AML-193 (cell line): ENCODE data around the gene LPIN1.
A peak's percentile ranks its signal among the peaks of the same experiment; 100 is the strongest.

Experiments used
- DNase-seq, 2 experiments: peaks; one replicate each; lab custom pipeline; 2025; lab: John Stamatoyannopoulos, UW

The LPIN1 gene, protein sequence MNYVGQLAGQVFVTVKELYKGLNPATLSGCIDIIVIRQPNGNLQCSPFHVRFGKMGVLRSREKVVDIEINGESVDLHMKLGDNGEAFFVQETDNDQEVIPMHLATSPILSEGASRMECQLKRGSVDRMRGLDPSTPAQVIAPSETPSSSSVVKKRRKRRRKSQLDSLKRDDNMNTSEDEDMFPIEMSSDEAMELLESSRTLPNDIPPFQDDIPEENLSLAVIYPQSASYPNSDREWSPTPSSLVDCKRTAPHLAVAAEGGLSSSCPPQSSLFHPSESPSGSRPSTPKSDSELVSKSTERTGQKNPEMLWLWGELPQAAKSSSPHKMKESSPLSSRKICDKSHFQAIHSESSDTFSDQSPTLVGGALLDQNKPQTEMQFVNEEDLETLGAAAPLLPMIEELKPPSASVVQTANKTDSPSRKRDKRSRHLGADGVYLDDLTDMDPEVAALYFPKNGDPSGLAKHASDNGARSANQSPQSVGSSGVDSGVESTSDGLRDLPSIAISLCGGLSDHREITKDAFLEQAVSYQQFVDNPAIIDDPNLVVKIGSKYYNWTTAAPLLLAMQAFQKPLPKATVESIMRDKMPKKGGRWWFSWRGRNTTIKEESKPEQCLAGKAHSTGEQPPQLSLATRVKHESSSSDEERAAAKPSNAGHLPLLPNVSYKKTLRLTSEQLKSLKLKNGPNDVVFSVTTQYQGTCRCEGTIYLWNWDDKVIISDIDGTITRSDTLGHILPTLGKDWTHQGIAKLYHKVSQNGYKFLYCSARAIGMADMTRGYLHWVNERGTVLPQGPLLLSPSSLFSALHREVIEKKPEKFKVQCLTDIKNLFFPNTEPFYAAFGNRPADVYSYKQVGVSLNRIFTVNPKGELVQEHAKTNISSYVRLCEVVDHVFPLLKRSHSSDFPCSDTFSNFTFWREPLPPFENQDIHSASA

DNA sequence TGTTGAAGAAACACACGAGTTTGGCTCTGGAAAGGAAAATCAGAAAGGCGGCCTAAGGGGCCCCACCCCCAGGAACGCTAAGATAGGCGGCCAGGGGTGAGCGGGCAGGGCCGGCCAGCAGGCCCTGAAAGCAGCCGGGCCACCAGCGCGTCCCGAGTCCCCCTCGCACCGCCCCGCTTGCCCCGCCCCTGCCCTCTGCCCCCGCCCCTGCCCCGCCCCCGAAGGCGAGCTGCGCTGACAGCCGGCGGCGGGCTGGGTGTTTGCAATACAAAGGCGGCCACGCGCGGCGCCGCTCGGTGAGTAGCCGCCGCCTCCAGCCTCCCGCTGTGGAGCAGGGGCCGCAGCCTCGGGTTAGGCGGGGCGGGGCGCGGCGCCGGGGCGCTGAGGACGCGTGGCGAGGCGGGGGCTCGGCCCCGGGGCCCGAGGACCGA, at the start of gene LPIN1:
Gene LPIN1, plus strand, starts transcription at position 257 of the 431 bp plus-strand sequence. CDS start 18,910 bp downstream, outside the sequence.
- DNase-seq: peak; percentile 60 to 63

DNA sequence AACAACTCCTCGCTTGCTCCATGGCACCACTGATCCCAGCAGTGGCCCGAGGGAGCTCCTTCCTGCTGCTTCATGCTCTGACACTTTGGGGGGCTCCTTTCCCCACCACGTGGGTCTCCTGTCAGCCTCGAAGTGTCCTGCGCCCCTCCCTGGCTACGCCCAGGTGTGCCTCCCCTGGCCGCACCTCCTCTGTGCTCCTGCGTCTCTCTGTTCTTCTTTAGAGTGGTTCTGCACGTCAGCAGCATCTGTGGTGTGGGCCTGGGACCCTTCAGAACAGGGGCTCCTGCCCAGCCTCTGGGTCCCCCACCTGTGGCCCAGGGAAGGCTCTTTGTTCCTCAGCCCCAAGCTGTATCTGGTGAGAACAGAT, 49.7 kb upstream of the LPIN1 start:
- no peak for DNase-seq

DNA sequence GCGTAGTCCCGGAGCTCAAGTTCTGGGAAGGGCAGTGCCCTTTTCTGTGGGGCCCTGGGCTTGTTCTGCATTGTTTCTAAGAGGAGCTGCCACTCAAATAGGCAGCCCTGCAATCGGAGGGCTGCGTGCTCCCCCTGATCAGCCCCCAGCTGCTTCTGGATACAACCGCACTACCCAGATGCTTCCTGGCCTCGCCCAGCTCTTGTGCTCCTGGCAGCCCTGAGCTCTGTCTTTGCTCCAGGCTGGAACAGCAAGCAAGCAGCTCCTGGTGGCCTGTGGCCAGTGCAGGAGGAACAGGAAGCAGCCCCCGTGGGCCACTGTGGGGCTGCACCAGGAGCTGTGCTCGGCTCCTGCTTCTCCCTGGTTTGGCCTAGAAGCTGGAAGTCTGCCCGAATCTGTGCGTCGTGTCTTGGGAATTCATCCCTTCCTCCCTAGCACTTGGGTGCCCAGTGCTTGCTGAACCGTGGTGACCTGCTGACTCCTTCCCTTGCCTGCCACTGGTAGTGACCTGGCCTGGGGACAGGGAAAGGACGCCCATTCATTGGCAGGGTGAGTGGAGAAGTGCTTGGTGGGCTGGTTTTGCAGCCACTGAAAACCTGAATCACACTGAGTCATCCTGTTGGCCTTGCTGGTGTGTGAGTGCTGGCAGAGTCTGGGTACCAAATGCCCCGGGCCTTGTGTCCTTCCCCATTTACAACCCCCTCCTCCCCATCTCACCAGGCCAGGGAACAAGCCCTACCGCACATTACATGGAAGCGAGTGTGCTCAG, 49.1 kb upstream of the LPIN1 start:
- no peak for DNase-seq

DNA sequence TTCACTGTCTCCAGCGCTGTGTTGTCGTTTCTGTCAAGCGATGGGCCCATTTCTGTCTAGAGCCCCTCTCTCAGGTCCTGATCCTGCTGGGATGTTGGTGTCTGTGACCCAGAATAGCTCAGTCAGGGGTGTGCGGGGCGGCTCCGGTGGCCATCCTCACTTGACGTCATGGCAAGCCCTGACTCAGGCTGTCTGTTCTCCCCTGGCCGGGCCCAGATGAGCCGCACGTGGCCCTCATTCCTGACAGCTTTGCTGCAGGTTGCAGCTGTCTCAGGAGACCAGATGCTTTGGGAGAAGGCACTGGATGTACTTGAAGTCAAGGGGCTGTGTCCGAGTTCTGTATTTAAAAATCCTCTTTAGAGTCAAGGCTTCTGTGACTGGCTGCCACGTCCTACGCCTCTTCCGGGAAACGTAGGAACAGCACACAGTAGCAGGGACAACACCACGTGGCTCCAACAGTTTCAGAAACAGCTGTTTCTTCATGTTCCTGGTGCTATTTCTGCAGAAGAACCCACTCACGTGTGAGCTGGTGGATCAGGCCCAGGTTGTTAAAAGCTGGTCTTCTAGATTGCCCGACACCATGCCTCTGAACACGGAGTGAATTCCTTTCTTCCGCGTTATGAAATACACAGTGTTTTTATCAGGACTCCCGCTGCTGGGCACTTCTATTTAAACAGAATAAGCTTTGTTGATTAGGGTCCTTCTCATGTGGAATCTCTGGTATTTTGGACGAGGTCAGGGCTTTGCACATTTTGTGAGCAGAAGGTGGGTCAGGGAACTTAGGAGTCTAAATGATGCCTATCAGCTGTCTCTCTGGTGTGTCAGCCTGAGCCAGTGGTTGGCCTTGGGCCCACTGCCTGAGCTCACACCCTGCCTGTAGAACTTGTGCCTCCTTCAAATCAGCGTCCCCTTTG, 48.2 kb upstream of the LPIN1 start:
- no peak for DNase-seq

DNA sequence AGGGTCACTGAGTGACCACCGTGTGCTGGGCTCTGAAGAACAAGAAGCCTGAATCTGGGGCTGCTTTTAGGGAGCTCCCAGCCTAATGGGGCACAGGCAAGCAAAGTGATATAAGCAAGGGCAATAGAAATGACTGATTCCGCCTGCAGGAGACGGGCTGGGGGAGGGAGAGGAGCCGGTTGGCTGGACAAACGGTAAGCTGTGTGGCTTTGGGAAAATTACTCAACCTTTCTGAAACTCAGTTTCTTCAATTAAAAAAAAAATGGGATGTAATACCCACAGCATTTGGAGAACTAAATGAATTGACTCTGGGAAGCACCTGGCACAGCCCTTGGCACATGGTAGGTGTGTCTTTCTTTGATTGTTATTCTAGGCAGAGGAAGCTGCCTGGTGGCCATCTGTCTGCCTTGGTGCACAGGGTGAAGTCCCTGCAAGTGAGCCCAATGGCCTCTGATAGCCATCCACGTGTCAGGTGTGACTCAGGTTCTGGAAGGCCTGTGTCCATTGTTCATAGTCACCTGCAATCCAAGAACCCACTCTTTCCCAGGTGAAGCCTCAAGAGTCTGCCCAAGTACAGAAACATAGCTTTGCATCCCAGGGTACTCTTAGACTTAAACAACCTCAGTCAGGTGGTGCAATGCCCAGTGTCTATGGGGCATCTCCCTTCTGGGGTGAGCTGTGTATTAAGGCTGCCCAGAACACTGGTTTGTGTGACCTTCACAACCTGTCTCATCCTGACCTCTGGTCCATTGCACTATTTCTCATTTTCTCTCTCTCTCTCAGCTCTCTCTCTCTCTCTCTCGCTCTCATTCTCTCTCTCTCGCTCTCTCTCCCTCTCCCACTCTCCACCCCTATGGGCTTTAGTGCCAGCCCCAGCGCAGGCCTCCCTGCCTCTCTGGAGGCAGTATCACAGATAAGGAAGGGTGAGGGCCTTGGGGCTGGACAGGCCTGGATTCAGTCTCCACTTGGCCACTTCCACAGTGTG, 46.5 kb upstream of the LPIN1 start:
- DNase-seq: no peak

DNA sequence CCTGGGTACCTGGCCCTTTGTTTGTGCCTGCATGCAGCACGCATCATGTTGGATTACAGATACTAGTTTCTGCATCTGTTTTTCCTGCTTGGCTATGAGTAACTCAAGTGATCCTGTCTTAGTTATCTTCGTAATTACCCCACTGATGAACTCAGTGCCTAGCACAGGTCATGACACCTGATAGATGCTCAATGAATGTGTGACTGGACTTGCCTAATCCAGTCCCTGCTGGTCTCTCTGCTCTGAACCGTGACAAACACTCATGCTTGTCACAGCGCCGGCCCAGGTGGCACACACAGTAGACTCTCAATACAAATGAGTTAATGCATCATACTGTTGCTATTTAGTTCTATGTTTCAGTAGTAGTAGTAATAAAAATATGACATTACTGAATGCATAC, 45.2 kb upstream of the LPIN1 start:
- DNase-seq: no peak

DNA sequence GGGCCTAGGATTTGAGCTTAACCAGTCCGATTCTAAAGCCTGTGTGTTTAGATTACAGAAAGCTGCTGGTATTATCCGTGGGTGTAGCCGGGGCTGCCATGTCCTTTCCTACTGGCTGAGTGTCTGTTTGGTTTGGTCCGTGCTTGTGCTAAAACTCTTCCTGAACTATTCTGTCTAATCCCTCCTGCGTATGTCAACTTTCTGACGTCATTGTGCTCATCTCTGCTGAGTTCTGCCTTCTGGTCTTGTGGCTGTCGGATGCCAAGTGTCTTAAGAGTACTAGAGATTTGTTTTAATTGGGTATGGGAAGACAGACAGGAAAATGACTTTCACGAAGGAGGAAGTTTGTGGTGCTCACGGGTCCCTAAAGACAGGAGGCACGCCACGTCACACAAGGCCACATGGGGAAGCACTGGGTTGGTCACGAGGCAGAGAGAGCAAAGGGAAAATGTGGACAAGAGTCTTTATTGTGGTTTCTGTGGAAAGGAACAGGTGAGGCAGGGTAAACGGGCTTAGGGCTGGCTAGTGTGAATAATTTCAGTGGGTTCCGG, 44.6 kb upstream of the LPIN1 start:
- DNase-seq: no peak

DNA sequence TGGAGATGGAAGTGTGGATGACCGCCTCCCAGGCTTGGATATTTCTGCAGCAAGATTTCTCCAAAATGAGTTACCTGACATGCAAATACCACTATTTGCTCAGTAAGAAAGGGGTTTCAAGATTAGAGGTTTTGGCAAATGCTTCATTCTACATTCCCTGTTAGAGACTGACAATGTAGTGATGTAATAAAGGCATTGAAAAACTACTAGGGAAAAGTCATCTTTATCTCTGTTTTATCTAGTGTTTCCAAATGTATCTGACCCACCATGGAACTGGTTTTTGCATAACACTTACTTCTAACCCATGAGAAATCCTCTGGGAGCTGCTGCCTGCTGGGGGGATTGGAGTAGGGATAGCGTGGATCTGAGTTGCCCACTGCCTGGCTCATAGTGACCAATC, 43.5 kb upstream of the LPIN1 start:
- DNase-seq: no peak

DNA sequence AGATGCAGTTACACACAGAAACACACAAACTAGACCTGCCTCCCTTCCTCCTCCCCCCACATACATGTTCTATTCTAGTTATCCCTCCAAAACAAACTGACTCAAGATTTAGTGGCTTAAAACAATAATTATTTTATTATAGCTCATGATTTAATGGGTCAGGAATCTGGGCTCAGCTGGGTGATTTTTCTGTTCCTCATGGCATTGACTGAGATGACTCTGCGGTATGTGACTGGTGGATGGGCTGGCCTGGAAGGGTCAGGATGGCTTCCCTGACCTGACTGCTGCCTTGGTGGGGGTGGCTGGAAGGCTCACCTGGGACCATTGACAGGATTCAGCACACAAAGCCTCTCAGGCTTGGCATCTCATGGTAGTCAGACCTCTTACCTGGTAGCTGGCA, 42.7 kb upstream of the LPIN1 start:
- DNase-seq: no peak

DNA sequence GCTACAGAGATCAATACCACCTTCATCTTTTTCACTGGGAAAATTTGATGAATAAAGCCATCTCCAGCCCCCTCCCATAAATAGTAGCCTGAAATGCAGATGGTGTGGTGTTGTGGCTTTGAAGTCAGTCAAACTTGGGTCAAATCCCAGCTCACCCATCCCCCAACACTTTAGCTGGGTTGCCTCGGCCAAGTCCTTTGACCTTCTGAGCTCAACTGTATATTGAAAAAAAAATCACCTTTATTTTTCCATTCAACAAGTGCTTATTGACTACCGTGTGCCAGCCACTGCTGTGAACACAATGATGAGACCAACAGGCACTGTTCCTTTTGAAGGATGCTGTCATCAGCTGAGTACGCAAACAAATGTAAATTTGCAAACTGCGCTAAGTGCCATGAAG, 41.4 kb upstream of the LPIN1 start:
- no peak for DNase-seq

DNA sequence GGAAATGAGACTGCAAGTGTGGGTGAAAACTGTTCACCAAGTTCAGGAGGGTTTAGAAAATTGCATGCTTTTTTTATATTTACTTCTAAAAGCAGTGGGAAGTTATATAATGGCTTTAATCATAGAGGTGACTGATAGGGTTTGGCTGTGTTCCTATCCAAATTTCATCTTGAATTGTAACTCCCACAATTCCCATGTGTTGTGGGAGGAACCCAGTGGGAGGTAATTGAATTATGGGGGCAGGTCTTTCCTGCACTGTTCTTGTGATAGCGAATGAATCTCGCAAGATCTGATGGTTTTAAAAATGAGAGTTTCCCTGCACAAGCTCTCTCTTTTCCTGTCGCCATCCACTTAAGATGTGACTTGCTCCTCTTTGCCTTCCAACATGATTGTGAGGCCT, 40.7 kb upstream of the LPIN1 start:
- no peak for DNase-seq

DNA sequence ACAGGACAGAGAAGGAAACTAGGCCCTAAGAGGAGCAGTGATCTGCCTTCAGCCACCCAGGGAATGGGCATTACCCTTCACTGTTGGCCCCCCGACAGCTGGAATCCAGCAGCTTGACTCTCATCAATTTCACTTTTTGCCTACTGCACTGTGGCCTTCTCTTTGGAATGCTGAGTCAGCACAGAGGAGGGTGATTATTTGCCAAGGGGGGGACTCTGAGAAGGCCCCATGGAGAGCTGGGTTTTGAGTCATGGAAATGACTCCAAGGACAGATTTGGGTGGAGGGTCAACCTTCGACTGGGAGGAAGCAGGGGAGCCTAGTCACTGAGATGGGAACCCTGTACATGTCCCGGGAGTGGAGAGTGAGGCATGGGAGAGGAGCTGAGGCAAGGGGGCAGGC, 38.3 kb upstream of the LPIN1 start:
- no peak for DNase-seq

DNA sequence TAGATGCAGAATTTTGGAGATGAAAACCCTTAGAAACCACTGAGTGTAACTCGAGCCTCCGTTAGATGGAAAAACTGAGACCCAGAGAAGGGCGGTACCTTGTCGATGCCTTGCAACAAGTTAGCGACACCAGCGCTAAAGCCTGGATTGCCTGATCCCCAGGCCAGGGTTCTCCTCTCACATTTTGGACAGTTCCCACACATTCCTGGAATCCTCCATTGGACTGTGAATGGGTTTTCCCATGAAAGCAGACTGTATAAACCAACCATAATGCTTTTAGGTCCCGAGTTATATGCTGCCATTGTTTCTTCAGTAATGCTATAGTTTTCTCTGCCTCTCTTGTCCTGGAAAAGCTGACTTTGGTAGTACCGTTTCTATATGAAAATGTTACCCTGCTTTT, 37.1 kb upstream of the LPIN1 start:
- no peak for DNase-seq

DNA sequence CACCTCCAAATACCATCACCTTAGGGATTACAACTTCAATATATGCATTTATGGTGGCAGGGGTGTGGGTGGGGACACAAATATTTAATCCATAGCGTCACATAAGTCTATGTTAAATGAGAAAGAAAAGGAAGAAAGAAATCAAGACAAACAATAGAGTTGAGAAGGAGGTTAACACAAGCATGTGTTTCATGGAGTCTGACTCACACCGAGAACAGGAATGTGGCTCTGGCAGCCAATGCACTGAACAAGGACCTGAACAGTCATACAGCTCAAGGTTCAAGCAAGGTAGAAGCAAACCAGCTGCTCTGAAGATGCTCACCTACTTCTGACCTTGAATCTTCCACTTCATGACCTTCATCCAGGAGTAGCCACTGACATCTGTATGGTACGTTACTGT, 36.2 kb upstream of the LPIN1 start:
- DNase-seq: no peak

DNA sequence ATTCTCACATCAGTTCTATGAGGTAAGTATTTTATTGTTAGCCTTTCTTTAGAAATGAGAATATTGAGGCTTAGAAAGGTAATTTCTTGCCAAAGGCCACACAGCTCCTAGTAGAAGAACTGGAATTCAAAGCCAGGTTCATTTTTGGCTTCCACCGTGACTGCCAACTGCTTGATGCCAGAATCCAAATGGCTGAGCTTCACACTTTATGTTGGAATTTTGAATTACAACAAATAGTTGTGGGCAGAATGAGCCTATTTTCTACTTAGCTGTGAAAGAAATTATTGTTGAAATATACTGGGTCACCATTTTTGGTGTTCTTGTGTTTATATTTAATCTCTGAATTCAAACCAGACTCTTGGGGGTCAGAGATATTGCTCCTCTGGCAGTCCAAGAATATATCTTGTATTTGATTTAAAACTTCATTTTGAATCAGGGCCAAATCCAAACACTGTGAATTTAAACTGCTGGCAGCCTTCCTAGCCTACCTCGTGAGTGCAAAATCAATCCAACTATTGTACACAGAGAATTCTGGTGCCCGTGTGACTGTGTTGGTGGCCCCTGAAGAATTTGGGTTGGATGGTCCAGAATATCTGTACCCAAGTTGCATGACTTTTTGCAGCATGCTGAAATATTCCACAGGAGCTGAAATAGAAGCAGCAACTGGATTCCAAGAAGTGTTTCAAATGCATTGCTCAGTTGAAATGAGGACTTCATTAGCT, 35.6 kb upstream of the LPIN1 start:
- no peak for DNase-seq

DNA sequence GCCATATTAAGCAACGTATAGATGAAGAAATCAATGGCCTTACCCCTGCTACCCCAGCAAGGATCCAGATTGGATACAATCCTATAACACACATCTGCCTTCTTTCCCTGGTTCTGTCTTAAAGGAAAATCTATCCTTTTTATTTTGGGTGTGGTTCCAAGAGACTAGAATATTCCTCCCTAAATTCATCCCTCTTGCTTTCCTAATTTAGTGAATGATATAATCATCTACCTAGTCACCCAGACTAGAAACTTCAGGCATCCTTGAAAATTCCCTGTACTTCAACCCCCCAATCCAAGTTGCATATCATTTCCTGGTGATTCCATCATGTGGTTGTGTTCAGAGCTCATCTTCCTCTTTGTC, 35.1 kb upstream of the LPIN1 start:
- DNase-seq: no peak

DNA sequence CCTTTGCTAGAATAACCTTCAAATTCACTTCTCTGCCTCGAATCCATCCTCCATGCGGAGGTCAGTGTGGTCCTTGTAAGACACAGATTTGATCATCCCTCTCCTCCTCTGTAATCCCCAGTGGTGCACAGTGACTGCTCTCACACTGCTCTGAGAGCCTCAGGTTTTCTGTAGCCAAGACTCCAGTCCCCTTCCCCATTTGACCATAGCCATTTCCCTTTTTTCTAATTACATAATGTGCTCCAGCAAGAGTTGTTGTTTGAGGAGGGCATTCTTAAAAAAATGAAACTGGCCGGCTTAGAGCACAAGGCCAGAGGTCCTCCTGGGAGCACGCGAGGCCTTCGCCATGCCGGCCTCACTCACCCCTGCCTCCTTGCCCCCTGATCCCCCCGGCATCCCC, 34.7 kb upstream of the LPIN1 start:
- DNase-seq: no peak

DNA sequence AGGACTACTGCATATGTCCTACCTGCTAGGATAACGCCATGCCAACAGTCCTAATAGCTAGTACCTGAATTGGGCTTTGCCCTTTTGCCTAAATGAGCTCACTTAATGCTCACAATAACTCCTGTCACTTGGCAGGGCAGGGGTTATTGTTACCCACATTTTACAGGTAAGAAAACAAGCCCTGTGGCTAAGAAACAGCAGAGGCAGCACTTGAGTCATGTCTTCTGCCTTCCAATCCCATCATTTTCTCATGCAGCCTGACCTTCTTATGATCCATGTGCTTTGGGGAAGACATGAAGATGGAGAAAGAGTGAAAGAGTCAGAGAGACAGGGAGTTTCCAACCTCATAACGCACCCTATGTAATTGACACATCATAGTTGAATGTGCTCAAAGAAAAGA, 33.6 kb upstream of the LPIN1 start:
- no peak for DNase-seq

DNA sequence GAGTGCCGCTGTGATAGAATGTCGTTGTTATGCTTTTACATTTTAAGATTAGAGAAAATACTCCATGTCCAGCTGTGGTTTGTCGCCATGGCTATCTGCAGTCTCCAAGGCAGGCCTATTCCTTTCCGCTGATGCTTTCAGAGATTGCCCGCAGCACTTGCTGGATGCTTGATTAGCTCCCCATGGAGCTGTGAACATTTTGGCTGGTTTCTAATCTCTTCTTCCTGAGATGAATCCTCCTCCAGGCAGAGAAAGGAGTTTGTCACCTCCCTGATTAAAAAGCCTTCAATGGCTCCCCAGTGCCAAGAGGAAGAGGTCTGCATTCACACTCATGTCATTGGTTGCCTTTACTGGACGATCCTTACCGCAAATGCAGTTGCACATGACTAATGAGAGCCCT, 32.6 kb upstream of the LPIN1 start:
- DNase-seq: no peak
